Measurements from ENCODE around the gene PRSS1.

DNA sequence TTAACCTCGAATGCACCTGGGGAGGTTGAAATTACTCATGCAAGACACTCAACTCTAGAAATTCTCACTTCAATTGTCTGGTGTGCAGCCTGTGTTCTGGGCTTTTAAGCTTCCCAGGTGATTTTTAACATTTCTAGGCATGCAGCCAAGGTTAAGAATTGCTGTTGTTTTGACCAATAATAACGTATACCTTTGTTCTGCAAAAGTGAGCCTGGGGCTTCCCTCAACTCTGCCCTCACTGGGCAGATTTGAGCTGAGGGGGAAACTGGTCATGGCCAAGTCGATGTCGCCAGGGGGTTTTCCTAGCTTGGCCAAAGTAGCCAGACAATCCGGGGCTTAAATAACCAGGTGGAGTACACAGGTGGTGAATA is 22.1 kb downstream of the PRSS1 start:
- TF ChIP-seq POLR2A (IDR thresholded peaks at IDR 0.05), result no peak
- TF ChIP-seq, protein P1, sequence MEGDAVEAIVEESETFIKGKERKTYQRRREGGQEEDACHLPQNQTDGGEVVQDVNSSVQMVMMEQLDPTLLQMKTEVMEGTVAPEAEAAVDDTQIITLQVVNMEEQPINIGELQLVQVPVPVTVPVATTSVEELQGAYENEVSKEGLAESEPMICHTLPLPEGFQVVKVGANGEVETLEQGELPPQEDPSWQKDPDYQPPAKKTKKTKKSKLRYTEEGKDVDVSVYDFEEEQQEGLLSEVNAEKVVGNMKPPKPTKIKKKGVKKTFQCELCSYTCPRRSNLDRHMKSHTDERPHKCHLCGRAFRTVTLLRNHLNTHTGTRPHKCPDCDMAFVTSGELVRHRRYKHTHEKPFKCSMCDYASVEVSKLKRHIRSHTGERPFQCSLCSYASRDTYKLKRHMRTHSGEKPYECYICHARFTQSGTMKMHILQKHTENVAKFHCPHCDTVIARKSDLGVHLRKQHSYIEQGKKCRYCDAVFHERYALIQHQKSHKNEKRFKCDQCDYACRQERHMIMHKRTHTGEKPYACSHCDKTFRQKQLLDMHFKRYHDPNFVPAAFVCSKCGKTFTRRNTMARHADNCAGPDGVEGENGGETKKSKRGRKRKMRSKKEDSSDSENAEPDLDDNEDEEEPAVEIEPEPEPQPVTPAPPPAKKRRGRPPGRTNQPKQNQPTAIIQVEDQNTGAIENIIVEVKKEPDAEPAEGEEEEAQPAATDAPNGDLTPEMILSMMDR (IDR thresholded peaks at IDR 0.05), result no peak

Data from Peyer's patch (tissue), 4 donors.